Loucy (cell line): ENCODE data around the gene TMEM200A.

ENCODE experiments used
- H2AFZ ChIP-seq: fragments of 200-600 bp; sonication (generic); 2 replicates; pipeline ENCODE4 v1.6.0; 2016; ENCODE audit warnings: antibody characterized with exemption, mild to moderate bottlenecking, low read length, moderate library complexity
- H3F3A ChIP-seq: fragments of 200-600 bp; 2 replicates; pipeline ENCODE4 v1.6.0; 2016; ENCODE audit warnings: antibody characterized with exemption, low read depth, mild to moderate bottlenecking
- H3K27me3 ChIP-seq: fragments of 200-600 bp; sonication (generic); 2 replicates; pipeline ENCODE4 v1.6.1; 2014; ENCODE audit warnings: low read length, mild to moderate bottlenecking; ENCODE audit not compliant: insufficient read depth, poor library complexity, severe bottlenecking
- H3K36me3 ChIP-seq: fragments of 200-600 bp; sonication (generic); 2 replicates; pipeline ENCODE4 v1.6.1; 2016; ENCODE audit warnings: low read length; ENCODE audit not compliant: insufficient read depth
- H3K4me1 ChIP-seq: fragments of 200-600 bp; sonication (generic); 2 replicates; pipeline ENCODE4 v1.5.1; 2014; ENCODE audit warnings: low read length, mild to moderate bottlenecking; ENCODE audit not compliant: insufficient read depth, poor library complexity, severe bottlenecking
- H3K4me2 ChIP-seq: fragments of 200-600 bp; sonication (generic); 2 replicates; pipeline ENCODE4 v1.6.0; 2014; ENCODE audit warnings: antibody characterized with exemption, low read length, low read depth, mild to moderate bottlenecking; ENCODE audit not compliant: poor library complexity, severe bottlenecking
- H3K4me3 ChIP-seq: fragments of 200-600 bp; sonication (generic); 2 replicates; pipeline ENCODE4 v1.5.1; 2014; ENCODE audit warnings: low read length, mild to moderate bottlenecking, mixed read lengths; ENCODE audit not compliant: poor library complexity, severe bottlenecking
- H3K79me2 ChIP-seq: fragments of 200-600 bp; sonication (generic); 2 replicates; pipeline ENCODE4 v1.6.1; 2014; ENCODE audit warnings: low read length; ENCODE audit not compliant: insufficient read depth
- H3K9ac ChIP-seq: fragments of 200-600 bp; sonication (generic); 2 replicates; pipeline ENCODE4 v1.6.0; 2014; ENCODE audit warnings: mild to moderate bottlenecking, low read depth, low read length, moderate library complexity; ENCODE audit not compliant: poor library complexity, severe bottlenecking
- H3K9me2 ChIP-seq: fragments of 200-600 bp; sonication (generic); replicated peaks from 2 replicates; pipeline ENCODE4 v1.6.1; 2016; ENCODE audit warnings: low read depth, low read length, mixed read lengths
- H3K9me3 ChIP-seq: fragments of 200-600 bp; sonication (generic); 2 replicates; pipeline ENCODE4 v1.6.1; 2014; ENCODE audit warnings: mild to moderate bottlenecking, antibody characterized with exemption, low read length, low read depth; ENCODE audit not compliant: insufficient read depth
- H4K20me1 ChIP-seq: fragments of 200-600 bp; sonication (generic); 2 replicates; pipeline ENCODE4 v1.6.0; 2014; ENCODE audit warnings: antibody characterized with exemption, low read length, mild to moderate bottlenecking; ENCODE audit not compliant: insufficient read depth, poor library complexity, severe bottlenecking
- CTCF ChIP-seq: fragments of 200-600 bp; sonication (generic); conservative IDR thresholded peaks from 2 replicates; pipeline ENCODE4 v1.5.1; 2014; ENCODE audit warnings: mild to moderate bottlenecking, antibody characterized with exemption, low read length
- EZH2phosphoT487 ChIP-seq: fragments of 200-600 bp; IDR thresholded peaks from 2 replicates; pipeline ENCODE4 v1.6.1; 2018; ENCODE audit warnings: antibody characterized with exemption, mild to moderate bottlenecking, moderate library complexity, borderline replicate concordance

The TMEM200A gene

GRCh38 chr6:130460934-130461333 lies 95.1 kb downstream of the TMEM200A start:
- Histone ChIP-seq H3K27me3 (no peaks in the 10 kb centered on the region), H3F3A (no peaks in the 10 kb centered on the region), H3K4me2 (no peak overlapping the region), H3K4me1 (no peaks in the 10 kb centered on the region), H3K9ac (no peak overlapping the region), H3K36me3 (no peaks in the 10 kb centered on the region), H3K9me3 (no peaks in the 10 kb centered on the region), H4K20me1 (no peaks in the 10 kb centered on the region), H3K9me2 (no peaks in the 10 kb centered on the region), H3K4me3 (no peak overlapping the region), H3K79me2 (no peaks in the 10 kb centered on the region), H2AFZ (no peak overlapping the region)
- TF ChIP-seq CTCF (no peak), EZH2phosphoT487 (no peak)

DNA sequence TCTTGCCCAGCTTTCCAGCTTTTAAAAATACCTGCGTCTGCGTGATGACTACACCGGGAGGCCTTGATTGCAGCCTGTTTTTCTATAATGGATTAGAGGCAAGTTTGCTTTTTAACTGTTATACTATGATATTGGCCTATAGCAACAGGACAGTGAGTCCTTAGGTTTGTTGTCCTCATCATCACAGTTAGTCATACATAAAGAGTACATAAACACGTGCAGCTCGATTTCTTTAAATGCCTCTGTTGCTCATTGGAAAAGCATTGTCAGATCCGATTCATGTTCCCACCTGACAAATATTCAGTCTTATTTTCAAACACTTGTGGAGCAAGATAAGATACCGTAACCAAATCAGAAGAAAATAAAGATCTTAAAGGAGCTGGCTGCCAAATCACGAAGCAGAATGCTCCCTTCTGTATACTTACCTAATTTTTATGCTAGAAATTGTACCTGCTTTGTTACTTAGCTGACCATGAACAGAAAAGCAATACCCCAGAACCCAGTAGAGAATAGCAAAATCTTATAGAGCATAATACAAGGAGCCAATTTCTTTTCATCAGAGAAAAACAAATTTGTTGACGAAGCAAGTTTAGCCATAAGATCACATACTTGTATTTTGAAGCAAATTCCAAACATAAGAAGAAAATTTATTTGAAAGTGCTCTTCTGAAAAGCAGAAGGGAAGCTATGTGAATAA lies 100.4 kb downstream of the TMEM200A start:
- TF ChIP-seq EZH2phosphoT487: no peak
- no peak for TF ChIP-seq CTCF
- no peak overlapping the region for H3K4me2 ChIP-seq
- no peaks in the 10 kb centered on the region for H3K36me3 ChIP-seq

DNA sequence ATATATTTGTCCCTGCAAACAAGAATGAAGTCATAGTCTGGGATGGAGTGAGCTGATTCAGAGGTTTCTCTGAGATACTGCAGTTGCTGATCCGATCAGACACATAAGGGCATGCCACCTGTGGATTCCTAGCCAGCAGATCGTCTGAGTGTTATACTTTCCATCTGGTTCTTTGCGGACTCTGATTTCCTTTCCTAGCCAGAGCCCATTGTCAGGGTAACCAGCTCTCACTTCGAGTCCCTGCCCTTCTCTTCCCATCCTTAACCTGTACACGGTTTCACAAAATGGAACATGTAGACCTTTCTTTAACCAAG lies 100.9 kb downstream of the TMEM200A start:
- Histone ChIP-seq H3K27me3 (no peaks in the 10 kb centered on the region), H3K4me1 (no peaks in the 10 kb centered on the region), H3K79me2 (no peaks in the 10 kb centered on the region), H3K9me2 (no peaks in the 10 kb centered on the region), H4K20me1 (no peaks in the 10 kb centered on the region), H3K9ac (no peak overlapping the region), H3K4me3 (no peak overlapping the region), H3K9me3 (no peaks in the 10 kb centered on the region), H3K36me3 (no peaks in the 10 kb centered on the region), H3F3A (no peaks in the 10 kb centered on the region), H2AFZ (no peak overlapping the region), H3K4me2 (no peak overlapping the region)
- no peak for TF ChIP-seq CTCF
- no peak for TF ChIP-seq EZH2phosphoT487

More for the DNA sequence above, 100.4 kb downstream of the TMEM200A start:
- Histone ChIP-seq H3K9me3 (no peaks in the 10 kb centered on the region), H4K20me1 (no peaks in the 10 kb centered on the region), H3K4me1 (no peaks in the 10 kb centered on the region), H3K9ac (no peak overlapping the region), H2AFZ (no peak overlapping the region), H3K9me2 (no peaks in the 10 kb centered on the region), H3K79me2 (no peaks in the 10 kb centered on the region), H3K27me3 (no peaks in the 10 kb centered on the region), H3F3A (no peaks in the 10 kb centered on the region), H3K4me3 (no peak overlapping the region)
